ENCODE data around the gene SYT1.

DNA sequence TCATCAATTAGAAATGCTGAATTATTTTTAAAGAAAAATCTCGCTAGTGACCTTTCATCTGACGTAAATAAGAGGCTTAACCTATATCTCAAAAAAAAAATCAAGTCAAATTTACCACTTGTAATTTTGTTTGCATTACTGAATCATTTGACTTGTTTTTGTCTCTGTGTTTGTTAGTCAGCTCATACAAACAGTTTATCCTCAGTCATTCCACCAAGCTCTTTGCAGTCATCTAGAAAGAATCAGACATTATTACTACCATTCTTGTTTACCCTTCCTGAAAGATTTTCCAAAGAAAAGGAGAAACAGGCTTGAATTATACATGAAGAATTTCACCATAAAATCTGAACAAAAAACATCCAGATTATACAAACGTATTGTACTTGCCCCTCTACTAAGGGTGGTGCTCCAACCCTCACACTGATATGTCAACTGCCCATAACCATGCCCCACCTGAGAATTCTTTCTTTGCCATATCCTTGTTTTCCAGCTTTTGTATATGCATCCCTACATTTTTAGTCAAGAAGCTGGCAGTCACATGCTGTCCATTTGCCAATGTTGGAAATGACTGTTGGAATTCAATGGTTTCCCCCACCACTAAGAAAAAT lies 569.0 kb downstream of the SYT1 start:
- TF ChIP-seq, protein P1, sequence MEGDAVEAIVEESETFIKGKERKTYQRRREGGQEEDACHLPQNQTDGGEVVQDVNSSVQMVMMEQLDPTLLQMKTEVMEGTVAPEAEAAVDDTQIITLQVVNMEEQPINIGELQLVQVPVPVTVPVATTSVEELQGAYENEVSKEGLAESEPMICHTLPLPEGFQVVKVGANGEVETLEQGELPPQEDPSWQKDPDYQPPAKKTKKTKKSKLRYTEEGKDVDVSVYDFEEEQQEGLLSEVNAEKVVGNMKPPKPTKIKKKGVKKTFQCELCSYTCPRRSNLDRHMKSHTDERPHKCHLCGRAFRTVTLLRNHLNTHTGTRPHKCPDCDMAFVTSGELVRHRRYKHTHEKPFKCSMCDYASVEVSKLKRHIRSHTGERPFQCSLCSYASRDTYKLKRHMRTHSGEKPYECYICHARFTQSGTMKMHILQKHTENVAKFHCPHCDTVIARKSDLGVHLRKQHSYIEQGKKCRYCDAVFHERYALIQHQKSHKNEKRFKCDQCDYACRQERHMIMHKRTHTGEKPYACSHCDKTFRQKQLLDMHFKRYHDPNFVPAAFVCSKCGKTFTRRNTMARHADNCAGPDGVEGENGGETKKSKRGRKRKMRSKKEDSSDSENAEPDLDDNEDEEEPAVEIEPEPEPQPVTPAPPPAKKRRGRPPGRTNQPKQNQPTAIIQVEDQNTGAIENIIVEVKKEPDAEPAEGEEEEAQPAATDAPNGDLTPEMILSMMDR (IDR thresholded peaks at IDR 0.05; ENCODE audit: insufficient read depth, low read length), result no peak
- TF ChIP-seq, protein P2, sequence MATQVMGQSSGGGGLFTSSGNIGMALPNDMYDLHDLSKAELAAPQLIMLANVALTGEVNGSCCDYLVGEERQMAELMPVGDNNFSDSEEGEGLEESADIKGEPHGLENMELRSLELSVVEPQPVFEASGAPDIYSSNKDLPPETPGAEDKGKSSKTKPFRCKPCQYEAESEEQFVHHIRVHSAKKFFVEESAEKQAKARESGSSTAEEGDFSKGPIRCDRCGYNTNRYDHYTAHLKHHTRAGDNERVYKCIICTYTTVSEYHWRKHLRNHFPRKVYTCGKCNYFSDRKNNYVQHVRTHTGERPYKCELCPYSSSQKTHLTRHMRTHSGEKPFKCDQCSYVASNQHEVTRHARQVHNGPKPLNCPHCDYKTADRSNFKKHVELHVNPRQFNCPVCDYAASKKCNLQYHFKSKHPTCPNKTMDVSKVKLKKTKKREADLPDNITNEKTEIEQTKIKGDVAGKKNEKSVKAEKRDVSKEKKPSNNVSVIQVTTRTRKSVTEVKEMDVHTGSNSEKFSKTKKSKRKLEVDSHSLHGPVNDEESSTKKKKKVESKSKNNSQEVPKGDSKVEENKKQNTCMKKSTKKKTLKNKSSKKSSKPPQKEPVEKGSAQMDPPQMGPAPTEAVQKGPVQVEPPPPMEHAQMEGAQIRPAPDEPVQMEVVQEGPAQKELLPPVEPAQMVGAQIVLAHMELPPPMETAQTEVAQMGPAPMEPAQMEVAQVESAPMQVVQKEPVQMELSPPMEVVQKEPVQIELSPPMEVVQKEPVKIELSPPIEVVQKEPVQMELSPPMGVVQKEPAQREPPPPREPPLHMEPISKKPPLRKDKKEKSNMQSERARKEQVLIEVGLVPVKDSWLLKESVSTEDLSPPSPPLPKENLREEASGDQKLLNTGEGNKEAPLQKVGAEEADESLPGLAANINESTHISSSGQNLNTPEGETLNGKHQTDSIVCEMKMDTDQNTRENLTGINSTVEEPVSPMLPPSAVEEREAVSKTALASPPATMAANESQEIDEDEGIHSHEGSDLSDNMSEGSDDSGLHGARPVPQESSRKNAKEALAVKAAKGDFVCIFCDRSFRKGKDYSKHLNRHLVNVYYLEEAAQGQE (IDR thresholded peaks at IDR 0.05; ENCODE audit: insufficient replicate concordance, low read depth), result no peak
- TF ChIP-seq POLR2AphosphoS5 (IDR thresholded peaks at IDR 0.05; ENCODE audit: low read depth), result no peak
